Stimulated activated CD8-positive, alpha-beta memory T cell treated with anti-CD3 and anti-CD28 coated beads, Interleukin-7, amount 100 ng/mL, for 1 hour (primary cell): ENCODE results near the gene POLR2M.

Source experiments
- DNase-seq, 2 donors: peaks; one replicate each; pipeline ENCODE4 v3.0.0-alpha.2; 2020; ENCODE audit warnings: low read depth in 2 of 2

The POLR2M gene

GRCh38 chr15:57692709-57693108 lies 13.8 kb upstream of the POLR2M start:
- no peak for DNase-seq

GRCh38 chr15:57694279-57694678 lies 12.2 kb upstream of the POLR2M start:
- DNase-seq = no peak

GRCh38 chr15:57696146-57696545 lies 10.4 kb upstream of the POLR2M start:
- no peak for DNase-seq

- DNase-seq = no peak
Measured at GRCh38 chr15:57697588-57697987, 8.9 kb upstream of the POLR2M start.

GRCh38 chr15:57698243-57698642 lies 8.3 kb upstream of the POLR2M start:
- DNase-seq = no peak

- no peak for DNase-seq
Measured at GRCh38 chr15:57698991-57699390, 7.5 kb upstream of the POLR2M start.

- no peak for DNase-seq
Measured at GRCh38 chr15:57703387-57703786, 3.1 kb upstream of the POLR2M start.

GRCh38 chr15:57704441-57704840 lies 2.1 kb upstream of the POLR2M start:
- DNase-seq = no peak

- no peak for DNase-seq
Measured at GRCh38 chr15:57705746-57706404, 639 bp upstream of the POLR2M start.

GRCh38 chr15:57708047-57708446 lies 1.5 kb downstream of the POLR2M start:
- no peak for DNase-seq

GRCh38 chr15:57718309-57718708 lies 11.8 kb downstream of the POLR2M start:
- DNase-seq = no peak

GRCh38 chr15:57720867-57721266 lies 14.4 kb downstream of the POLR2M start:
- DNase-seq = no peak

- no peak for DNase-seq
Measured at GRCh38 chr15:57726411-57726810, 19.9 kb downstream of the POLR2M start.

- DNase-seq = no peak
Measured at GRCh38 chr15:57727031-57727430, 20.5 kb downstream of the POLR2M start.

- no peak for DNase-seq
Measured at GRCh38 chr15:57728436-57728835, 21.9 kb downstream of the POLR2M start.

- no peak for DNase-seq
Measured at GRCh38 chr15:57730876-57731275, 24.4 kb downstream of the POLR2M start.

- no peak for DNase-seq
Measured at GRCh38 chr15:57731530-57732103, 25.1 kb downstream of the POLR2M start.

GRCh38 chr15:57732526-57733331 lies 26.2 kb downstream of the POLR2M start:
- peak; percentile 13 to 23 for DNase-seq

GRCh38 chr15:57734860-57735259 lies 28.3 kb downstream of the POLR2M start:
- no peak for DNase-seq

- no peak for DNase-seq
Measured at GRCh38 chr15:57735431-57735830, 28.9 kb downstream of the POLR2M start.

- DNase-seq = no peak
Measured at GRCh38 chr15:57735891-57736290, 29.4 kb downstream of the POLR2M start.

GRCh38 chr15:57736591-57736990 lies 30.1 kb downstream of the POLR2M start:
- DNase-seq = no peak

GRCh38 chr15:57738734-57739237 lies 32.3 kb downstream of the POLR2M start:
- no peak for DNase-seq
